GM18873 (cell line): ENCODE data around the gene FAM83D.
"Not testable (repeated sequence)": the region's sequence is repeated elsewhere in the genome, so short reads cannot be mapped to it uniquely, and the experiment has no call there.

Experiments
- ATAC-seq: cut with Tn5 transposase; IDR thresholded peaks from one replicate; pipeline ENCODE4 v1.9.1; 2021; ENCODE audit warnings: mild to moderate bottlenecking, moderate library complexity, moderate number of reproducible peaks; ENCODE audit not compliant: unreplicated experiment, low FRiP score

FAM83D gene

DNA sequence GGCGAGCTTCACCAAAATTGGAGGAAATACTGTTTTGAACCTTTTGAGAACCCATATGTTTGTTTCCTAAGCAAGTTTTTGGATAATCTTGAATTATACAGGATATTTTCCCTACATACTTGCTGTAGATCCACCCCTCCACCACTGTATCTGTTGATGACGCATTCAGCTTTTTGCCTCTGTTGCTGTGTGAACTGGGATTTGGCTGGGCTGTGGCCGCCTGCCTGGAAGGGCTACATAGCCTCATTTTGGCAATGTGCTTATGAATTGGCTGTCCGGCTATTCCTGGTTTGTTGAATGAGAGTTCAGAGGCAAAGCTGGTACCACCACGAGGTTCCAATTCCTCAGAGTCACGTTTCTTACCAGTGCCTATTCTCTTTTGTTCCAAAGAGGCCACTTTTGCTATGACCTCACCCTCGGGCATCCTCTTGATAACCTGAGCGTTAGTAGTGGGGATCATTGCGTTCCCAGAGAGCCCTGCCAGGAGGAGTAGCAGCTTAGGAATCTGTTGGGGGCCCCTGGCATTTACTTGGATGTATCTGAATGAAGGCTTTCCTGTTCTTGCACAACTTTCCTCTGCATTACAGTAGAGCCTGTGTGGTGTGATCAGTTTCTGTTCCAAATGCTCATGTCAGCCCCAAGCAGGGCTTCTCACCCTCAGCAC, 6.4 kb downstream of the FAM83D start:
- ATAC-seq = no peak

- no peak for ATAC-seq
These were observed 8.3 kb downstream of the FAM83D start for GRCh38 chr20:38934530-38934929.

DNA sequence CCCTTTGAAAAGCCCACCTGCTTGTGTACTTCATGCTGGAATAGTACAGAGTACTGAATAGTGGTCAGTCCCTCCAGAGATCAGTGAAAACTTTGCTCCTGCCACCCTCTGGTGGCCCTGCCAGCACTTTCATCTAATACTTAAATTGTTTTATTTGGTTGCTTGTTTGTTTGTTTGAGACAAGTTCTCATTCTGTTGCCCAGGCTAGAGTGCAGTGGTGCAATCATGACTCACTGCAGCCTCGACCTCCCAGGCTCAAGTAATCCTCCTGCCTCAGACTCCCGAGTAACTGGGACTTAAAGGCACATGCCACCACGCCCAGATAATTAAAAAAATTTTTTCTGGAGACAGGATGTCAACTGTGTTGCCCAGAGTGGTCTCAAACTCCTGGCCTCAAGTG, 9.1 kb downstream of the FAM83D start:
- no peak for ATAC-seq

DNA sequence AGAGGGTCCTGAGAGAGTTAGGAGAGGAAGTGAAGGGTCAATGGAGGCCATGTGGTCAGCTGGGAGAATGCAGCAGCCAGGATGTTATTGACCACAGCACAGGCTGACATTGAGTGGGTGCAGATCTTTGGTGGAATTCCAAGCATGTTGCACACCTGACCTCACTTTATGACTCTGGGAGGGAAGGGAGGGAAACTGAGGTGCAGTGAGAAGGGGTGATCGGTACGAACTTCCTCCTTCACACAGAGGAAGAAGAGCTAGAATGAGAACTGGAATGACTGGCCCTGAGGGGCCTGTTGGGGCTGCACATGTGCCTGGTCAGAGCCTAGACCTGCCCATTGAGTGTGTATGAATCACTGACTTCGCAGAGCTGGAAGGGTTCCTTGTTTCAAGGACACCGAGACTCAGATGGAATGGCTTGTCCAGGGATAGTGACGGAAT, 9.8 kb downstream of the FAM83D start:
- no peak for ATAC-seq

GRCh38 chr20:38937000-38937399, 10.8 kb downstream of the FAM83D start:
- no peak for ATAC-seq

DNA sequence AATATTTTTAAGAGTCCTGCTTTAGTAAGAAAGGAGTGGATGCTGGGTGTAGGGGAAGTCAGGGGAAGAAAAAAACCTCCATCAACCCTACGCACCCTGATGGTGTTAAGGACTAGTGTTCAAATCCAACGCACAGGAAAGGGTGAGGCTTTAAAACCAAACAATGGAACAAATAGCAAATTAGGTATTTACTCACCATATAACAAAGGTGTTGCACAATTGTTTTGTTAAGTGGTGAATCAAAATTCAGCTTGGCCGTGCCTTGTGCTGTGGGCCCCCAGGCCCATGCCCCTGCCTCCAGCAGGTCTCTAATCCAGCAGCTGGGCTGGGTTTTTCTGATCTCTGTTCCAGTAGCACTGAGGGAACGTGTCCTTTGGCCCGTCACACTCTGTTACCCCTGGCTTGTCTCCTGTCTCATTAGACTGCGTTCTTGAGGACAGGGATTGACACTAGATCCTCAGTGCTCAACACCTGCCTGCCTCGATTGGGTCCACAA, 11.8 kb downstream of the FAM83D start:
- no peak for ATAC-seq

DNA sequence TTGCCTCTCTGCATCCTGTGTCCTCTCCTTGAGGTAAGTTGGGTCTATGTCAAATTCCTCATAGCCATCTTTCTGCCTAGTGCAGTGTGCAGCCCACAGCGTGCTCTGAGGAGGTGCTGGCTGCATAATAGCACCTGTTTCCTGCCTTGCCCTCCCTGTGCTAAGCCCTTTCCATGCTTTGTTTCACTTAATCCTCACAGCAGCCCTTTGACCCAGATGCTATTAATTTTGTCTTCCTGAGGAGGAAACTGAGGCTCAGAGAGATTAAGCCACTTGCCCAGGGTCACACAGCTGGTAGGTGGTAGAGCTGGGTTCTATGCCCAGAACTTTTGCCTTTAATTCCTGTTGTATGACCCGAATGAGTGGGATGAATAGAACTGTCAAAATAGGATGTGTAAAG, 13.5 kb downstream of the FAM83D start:
- no peak for ATAC-seq

- ATAC-seq = no peak
These were observed 14.4 kb downstream of the FAM83D start for GRCh38 chr20:38940644-38941043.

DNA sequence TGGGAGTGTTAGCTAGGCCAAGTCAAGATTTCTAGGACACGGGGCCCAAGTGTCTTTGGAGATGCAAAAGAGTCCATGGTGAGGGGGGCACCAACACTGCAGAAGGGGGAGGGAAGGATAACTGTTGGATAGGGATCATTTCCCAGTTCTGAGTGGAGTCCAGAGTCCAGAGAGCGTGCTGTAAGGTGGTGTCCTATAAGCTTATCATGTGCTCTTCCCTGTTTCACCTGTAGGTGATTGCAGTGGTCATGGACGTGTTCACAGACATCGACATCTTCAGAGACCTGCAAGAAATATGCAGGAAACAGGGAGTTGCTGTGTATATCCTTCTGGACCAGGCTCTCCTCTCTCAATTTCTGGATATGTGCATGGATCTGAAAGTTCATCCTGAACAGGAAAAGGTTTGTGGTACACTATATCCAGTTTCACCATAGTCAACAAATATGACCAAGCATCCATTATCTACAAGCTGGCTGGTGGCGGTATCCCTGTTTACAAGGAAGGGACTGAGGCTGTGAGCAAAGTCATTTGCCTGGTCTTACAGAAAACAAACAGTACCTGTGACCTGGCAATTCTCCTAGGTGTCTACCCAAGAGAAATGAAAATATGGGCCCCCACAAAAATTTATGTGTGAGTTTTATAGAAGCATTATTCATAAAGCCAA, 15.6 kb downstream of the FAM83D start:
- ATAC-seq = no peak

- no peak for ATAC-seq
These were observed 18.8 kb downstream of the FAM83D start for GRCh38 chr20:38945012-38945411.

DNA sequence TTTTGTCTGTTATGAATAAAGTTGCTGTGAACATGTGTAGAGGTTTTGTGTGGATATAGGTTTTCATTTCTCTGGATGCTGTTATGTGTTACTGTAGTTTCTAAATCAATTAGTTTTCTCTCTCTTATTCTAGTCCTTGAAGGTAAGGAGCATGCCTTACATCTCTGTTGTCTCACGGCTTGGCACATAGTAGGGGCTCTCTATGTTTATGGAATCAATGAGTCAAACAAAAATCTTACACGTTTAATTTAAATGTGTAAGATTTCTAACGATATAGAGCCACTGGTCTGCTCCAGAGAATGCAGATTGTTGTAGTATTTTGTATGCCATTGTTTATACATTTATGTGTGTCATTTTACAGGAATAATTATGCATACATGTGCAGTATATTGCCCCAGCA, 20.6 kb downstream of the FAM83D start:
- ATAC-seq = no peak

DNA sequence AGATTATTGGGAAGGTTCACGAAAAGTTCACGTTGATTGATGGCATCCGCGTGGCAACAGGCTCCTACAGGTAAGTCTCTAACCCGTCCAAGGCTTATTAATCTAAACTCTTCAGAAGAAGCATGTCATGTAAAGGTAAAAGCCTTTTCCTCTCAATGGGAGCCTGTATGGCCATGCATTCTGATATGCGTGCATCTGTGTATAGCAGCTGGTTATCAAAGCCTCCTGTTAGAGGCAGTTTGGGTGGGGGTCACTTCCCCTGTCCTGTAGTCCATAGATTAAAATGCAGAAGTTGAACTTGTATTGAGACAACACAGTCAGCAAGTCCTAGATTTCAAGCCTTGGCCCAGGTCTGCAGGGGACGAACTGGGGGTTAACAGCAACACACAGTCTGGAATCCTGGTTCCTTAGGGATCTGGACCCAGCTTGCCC, 21.7 kb downstream of the FAM83D start:
- no peak for ATAC-seq

- no peak for ATAC-seq
These were observed 24.0 kb downstream of the FAM83D start for GRCh38 chr20:38950254-38950653.

DNA sequence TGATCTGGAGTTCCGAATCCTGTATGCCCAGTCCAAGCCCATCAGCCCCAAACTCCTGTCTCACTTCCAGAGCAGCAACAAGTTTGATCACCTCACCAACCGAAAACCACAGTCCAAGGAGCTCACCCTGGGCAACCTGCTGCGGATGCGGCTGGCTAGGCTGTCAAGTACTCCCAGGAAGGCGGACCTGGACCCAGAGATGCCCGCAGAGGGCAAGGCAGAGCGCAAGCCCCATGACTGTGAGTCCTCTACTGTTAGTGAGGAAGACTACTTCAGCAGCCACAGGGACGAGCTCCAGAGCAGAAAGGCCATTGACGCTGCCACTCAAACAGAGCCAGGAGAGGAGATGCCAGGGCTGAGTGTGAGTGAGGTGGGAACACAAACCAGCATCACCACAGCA, 25.4 kb downstream of the FAM83D start:
- ATAC-seq = no peak

- ATAC-seq = no peak
These were observed 25.9 kb downstream of the FAM83D start for GRCh38 chr20:38952153-38952552.

- no peak for ATAC-seq
These were observed 27.6 kb downstream of the FAM83D start for GRCh38 chr20:38953630-38954340.

GRCh38 chr20:38957235-38957876, 31.1 kb downstream of the FAM83D start:
- ATAC-seq = no peak

DNA sequence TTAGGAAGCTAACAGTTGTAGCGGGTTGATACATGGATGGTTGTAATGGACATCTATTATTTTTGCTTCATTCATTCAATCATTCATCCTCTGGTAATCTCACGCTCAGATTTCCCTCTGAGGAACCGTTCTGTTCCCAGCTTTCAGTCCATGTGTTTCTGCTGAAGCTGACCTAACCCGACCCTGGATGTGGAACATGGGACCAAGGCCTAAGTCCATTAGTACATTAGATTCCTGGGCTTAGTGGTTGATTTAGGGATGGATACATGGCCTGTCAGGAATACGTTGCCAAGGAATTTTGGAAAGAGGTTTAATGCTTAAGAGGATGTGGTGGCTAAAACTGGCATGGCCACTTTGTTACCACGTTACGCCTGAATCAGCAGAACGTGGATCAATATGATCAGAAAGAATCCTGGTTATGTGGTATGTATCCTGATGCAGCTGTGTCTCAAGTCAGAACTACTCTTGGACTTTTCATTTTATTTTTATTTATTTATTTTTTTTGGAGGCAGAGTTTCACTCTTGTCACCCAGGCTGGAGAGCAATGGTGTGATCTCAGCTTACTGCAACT, 31.8 kb downstream of the FAM83D start:
- ATAC-seq = no peak

- not testable (repeated sequence) for ATAC-seq
These were observed 34.0 kb downstream of the FAM83D start for GRCh38 chr20:38960187-38960687.

GRCh38 chr20:38961530-38962043, 35.4 kb downstream of the FAM83D start:
- no peak for ATAC-seq
